B cell (primary cell): ENCODE measurements around the gene GOLGA1. TPM values are rescaled to one million over a fixed set of nuclear protein-coding genes. Genes with fewer than 3 reads are reported as not detected.
A peak's percentile ranks its signal among the peaks of the same experiment; 100 is the strongest.

Source experiments
- ATAC-seq: fragments of 200-7000 bp; cut with Tn5 transposase; one replicate; pipeline ENCODE4 v1.10.0; 2021; ENCODE audit warnings: low read depth, mild to moderate bottlenecking, moderate number of reproducible peaks, moderate library complexity
- CTCF ChIA-PET: fragments of 350-600 bp; sonication (Branson Sonifier 250); formaldehyde crosslinking; loops from one replicate; lab custom pipeline; 2021; ENCODE audit warnings: antibody characterized with exemption, inconsistent platforms; lab: Charles Lee
- POLR2A ChIA-PET: fragments of 350-600 bp; sonication (Branson Sonifier 250); formaldehyde crosslinking; loops from one replicate; lab custom pipeline; 2021; ENCODE audit warnings: antibody characterized with exemption; lab: Charles Lee
- DNase-seq: peaks from one replicate; pipeline ENCODE4 v3.0.0; 2013
- H2AFZ ChIP-seq: 2 replicates; pipeline ENCODE4 v1.6.1; 2012; ENCODE audit warnings: mild to moderate bottlenecking, low read depth, low read length; ENCODE audit not compliant: insufficient read depth, poor library complexity, severe bottlenecking
- H3K27ac ChIP-seq, 2 donors: 1 replicate in 1 of 2; 2 replicates in 1 of 2; pipeline ENCODE4 v1.5.1; 2012 to 2013; ENCODE audit warnings: low read length in 2 of 2, mild to moderate bottlenecking in 2 of 2, moderate library complexity in 1 of 2
- H3K27me3 ChIP-seq, 4 experiments: fragments of 200-600 bp in 1 of 4; sonication (generic) in 1 of 4; replicated peaks in 1 of 4; 1 replicate in 2 of 4; 2 replicates in 2 of 4; pipeline versions ENCODE4 v1.6.1 to v1.7.0; 2013 to 2016; ENCODE audit warnings: low read length in 3 of 4, mild to moderate bottlenecking in 2 of 4, mixed read lengths in 1 of 4, moderate library complexity in 1 of 4; ENCODE audit not compliant: insufficient read depth in 4 of 4, control insufficient read depth in 3 of 4; ENCODE audit errors: control extremely low read depth in 1 of 4
- H3K36me3 ChIP-seq, 2 experiments: replicated peaks in 1 of 2; 1 replicate in 1 of 2; 2 replicates in 1 of 2; pipeline versions ENCODE4 v1.6.1 to v1.7.1; 2013; ENCODE audit warnings: low read length in 1 of 2; ENCODE audit not compliant: insufficient read depth in 2 of 2, control insufficient read depth in 1 of 2; ENCODE audit errors: control extremely low read depth in 1 of 2, extremely low read depth in 1 of 2
- H3K4me1 ChIP-seq, 2 donors: fragments of 200-600 bp in 1 of 2; sonication (generic) in 1 of 2; 1 replicate in 1 of 2; 2 replicates in 1 of 2; pipeline versions ENCODE4 v1.5.1 to v1.6.1; 2013 to 2017; ENCODE audit warnings: low read length in 2 of 2; ENCODE audit not compliant: control insufficient read depth in 2 of 2, insufficient read depth in 2 of 2
- H3K4me2 ChIP-seq: replicated peaks from 2 replicates; pipeline ENCODE3; 2012; ENCODE audit warnings: mild to moderate bottlenecking, low read depth, low read length; ENCODE audit not compliant: poor library complexity, severe bottlenecking
- H3K4me3 ChIP-seq, 5 experiments: fragments of 200-600 bp in 1 of 5; sonication (generic) in 1 of 5; 1 replicate in 3 of 5; 2 replicates in 2 of 5; pipeline versions ENCODE4 v1.5.1 to v1.7.0; 2011 to 2016; ENCODE audit warnings: low read length in 4 of 5, mild to moderate bottlenecking in 4 of 5, low read depth in 2 of 5, control low read depth in 1 of 5, moderate library complexity in 1 of 5; ENCODE audit not compliant: insufficient read depth in 1 of 5; ENCODE audit errors: control extremely low read depth in 1 of 5, extremely low read depth in 1 of 5
- H3K79me2 ChIP-seq: fragments of 200-600 bp; sonication (generic); one replicate; pipeline ENCODE4 v1.6.0; 2016; ENCODE audit warnings: low read length; ENCODE audit not compliant: control insufficient read depth, insufficient read depth
- H3K9ac ChIP-seq: fragments of 200-600 bp; sonication (generic); 2 replicates; pipeline ENCODE4 v1.6.1; 2017; ENCODE audit warnings: mild to moderate bottlenecking, low read length, moderate library complexity
- H3K9me3 ChIP-seq, 3 donors: one replicate each; pipeline versions ENCODE4 v1.6.1 to v1.7.1; 2013; ENCODE audit warnings: low read length in 2 of 3; ENCODE audit not compliant: control insufficient read depth in 2 of 3, insufficient read depth in 1 of 3; ENCODE audit errors: control extremely low read depth in 1 of 3
- H4K20me1 ChIP-seq: 2 replicates; pipeline ENCODE4 v1.6.0; 2012; ENCODE audit warnings: mild to moderate bottlenecking, low read length; ENCODE audit not compliant: insufficient read depth, control insufficient read depth, poor library complexity, severe bottlenecking
- H3K27ac Mint-ChIP-seq: one replicate; pipeline ENCODE4 v1.8.0; 2021; ENCODE audit warnings: mixed read lengths
- H3K27me3 Mint-ChIP-seq: one replicate; pipeline ENCODE4 v1.8.0; 2021; ENCODE audit warnings: mixed read lengths
- H3K4me1 Mint-ChIP-seq: one replicate; pipeline ENCODE4 v1.8.0; 2021; ENCODE audit warnings: mixed read lengths
- H3K4me3 Mint-ChIP-seq: one replicate; pipeline ENCODE4 v1.8.0; 2021; ENCODE audit warnings: mixed read lengths
- H3K9me3 Mint-ChIP-seq: one replicate; pipeline ENCODE4 v1.8.0; 2022; ENCODE audit warnings: mixed read lengths; ENCODE audit not compliant: insufficient read depth
- CTCF ChIP-seq: fragments of 200-600 bp; IDR thresholded peaks from one replicate; pipeline ENCODE4 v1.8.0; 2022; ENCODE audit warnings: antibody characterized with exemption, mild to moderate bottlenecking
- EZH2 ChIP-seq: IDR thresholded peaks from 2 replicates; pipeline ENCODE4 v1.6.1; 2012; ENCODE audit warnings: borderline replicate concordance, low read depth, mild to moderate bottlenecking, moderate library complexity, low read length; ENCODE audit not compliant: insufficient read depth, poor library complexity, severe bottlenecking
- WGBS: methylation state at CpG from one replicate; pipeline ENCODE4 v1.1.5; 2013; ENCODE audit warnings: missing lambda C conversion rate; ENCODE audit not compliant: insufficient coverage; 5-methylcytosine and 5-hydroxymethylcytosine counted together
- intact Hi-C: fragments of 100-400 bp; cut with micrococcal nuclease; formaldehyde crosslinking; loops from one replicate; pipeline ENCODE4 v1.10.0; 2022
- polyA plus RNA-seq: library from polyadenylated mRNA; depleted of rRNA; stranded (reverse); fragments of >200 nt; gene quantifications from 2 replicates; pipeline ENCODE4 v1.2.3, GENCODE V29; 2012
- total RNA-seq, 2 donors: library from RNA; stranded (reverse); fragments of 120-200 nt in 1 of 2; gene quantifications; 1 replicate in 1 of 2; 2 replicates in 1 of 2; pipeline versions ENCODE4 v1.2.3 to v1.2.4, GENCODE V29; 2013 to 2022

GOLGA1 gene
- total and polyA plus RNA-seq, 2 donors (not counting 1 experiment from before 2014, with no cell fraction given) = 13.4 to 26.2 TPM

DNA sequence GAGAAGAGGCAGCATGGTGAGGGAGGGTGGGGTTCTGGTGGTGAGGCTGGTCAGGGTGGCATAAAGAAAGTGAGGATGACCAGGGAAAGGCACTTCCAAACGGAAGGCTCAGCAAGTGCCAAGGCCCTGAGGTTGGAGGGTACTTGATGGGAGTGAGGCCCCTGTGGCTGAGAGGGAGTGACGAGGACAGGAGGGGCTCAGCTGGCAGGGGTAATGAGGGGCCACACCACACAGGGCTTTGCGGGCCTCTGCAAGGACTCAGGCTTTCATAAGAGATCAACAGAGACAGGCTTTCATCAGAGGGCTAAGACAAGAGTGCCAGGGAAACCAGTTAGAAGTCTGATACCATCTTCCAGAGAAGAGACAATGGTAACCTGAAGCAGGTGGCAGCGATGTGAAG lies 55.3 kb downstream of the GOLGA1 start:
- 95% methylated on average over 4 of the region's 4 CpGs for WGBS
- H3K27ac Mint-ChIP-seq = peak overlapping the region; percentile 8
- H3K36me3 ChIP-seq = peaks cover 0 to 71% of the 10 kb centered on the region in 2 experiments

GRCh38 chr9:124884376-124884775 lies 56.5 kb downstream of the GOLGA1 start:
- H3K4me2 ChIP-seq = no peak overlapping the region
- ChIA-PET POLR2A (no interaction called here), CTCF (no interaction called here)
- no peak for DNase-seq
- Mint-ChIP-seq H3K27ac (no peak overlapping the region), H3K4me1 (no peaks in the 10 kb centered on the region), H3K9me3 (no peaks in the 10 kb centered on the region), H3K4me3 (no peak overlapping the region), H3K27me3 (no peaks in the 10 kb centered on the region)
- 100% methylated on average over 2 of the region's 4 CpGs for WGBS
- H4K20me1 ChIP-seq = no peaks in the 10 kb centered on the region
- no peaks in the 10 kb centered on the region for H3K9me3 ChIP-seq
- no peak overlapping the region for H3K9ac ChIP-seq
- ATAC-seq = no peak
- intact Hi-C loops = no loop called here
- no peak for TF ChIP-seq CTCF
- TF ChIP-seq EZH2 = no peak
- H3K36me3 ChIP-seq = peaks cover 0 to 67% of the 10 kb centered on the region in 2 experiments
- H3K79me2 ChIP-seq = no peaks in the 10 kb centered on the region
- H3K4me1 ChIP-seq = peaks cover 0 to 15% of the 10 kb centered on the region in 2 donors
- no peak overlapping the region for H3K4me3 ChIP-seq
- no peak overlapping the region for H3K27ac ChIP-seq
- no peak overlapping the region for H2AFZ ChIP-seq
- H3K27me3 ChIP-seq = no peaks in the 10 kb centered on the region

More for the DNA sequence above, 55.3 kb downstream of the GOLGA1 start:
- Histone ChIP-seq H3K4me1 (peaks cover 0 to 8% of the 10 kb centered on the region in 2 donors), H3K79me2 (no peaks in the 10 kb centered on the region), H3K9ac (no peak overlapping the region), H4K20me1 (no peaks in the 10 kb centered on the region), H3K27ac (no peak overlapping the region), H2AFZ (no peak overlapping the region), H3K4me3 (no peak overlapping the region), H3K9me3 (no peaks in the 10 kb centered on the region), H3K4me2 (no peak overlapping the region), H3K27me3 (no peaks in the 10 kb centered on the region)
- ChIA-PET POLR2A (no interaction called here), CTCF (no interaction called here)
- intact Hi-C loops = no loop called here
- no peaks in the 10 kb centered on the region for H3K27me3 Mint-ChIP-seq
- H3K9me3 Mint-ChIP-seq = no peaks in the 10 kb centered on the region
- no peak for DNase-seq
- H3K4me1 Mint-ChIP-seq = no peaks in the 10 kb centered on the region
- TF ChIP-seq EZH2 (no peak), CTCF (no peak)
- no peak overlapping the region for H3K4me3 Mint-ChIP-seq
- ATAC-seq = no peak
